ENCODE data around the gene TAAR8.
"Not testable (repeated sequence)": the region's sequence is repeated elsewhere in the genome, so short reads cannot be mapped to it uniquely, and the experiment has no call there.

- TF ChIP-seq, protein P1, sequence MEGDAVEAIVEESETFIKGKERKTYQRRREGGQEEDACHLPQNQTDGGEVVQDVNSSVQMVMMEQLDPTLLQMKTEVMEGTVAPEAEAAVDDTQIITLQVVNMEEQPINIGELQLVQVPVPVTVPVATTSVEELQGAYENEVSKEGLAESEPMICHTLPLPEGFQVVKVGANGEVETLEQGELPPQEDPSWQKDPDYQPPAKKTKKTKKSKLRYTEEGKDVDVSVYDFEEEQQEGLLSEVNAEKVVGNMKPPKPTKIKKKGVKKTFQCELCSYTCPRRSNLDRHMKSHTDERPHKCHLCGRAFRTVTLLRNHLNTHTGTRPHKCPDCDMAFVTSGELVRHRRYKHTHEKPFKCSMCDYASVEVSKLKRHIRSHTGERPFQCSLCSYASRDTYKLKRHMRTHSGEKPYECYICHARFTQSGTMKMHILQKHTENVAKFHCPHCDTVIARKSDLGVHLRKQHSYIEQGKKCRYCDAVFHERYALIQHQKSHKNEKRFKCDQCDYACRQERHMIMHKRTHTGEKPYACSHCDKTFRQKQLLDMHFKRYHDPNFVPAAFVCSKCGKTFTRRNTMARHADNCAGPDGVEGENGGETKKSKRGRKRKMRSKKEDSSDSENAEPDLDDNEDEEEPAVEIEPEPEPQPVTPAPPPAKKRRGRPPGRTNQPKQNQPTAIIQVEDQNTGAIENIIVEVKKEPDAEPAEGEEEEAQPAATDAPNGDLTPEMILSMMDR (IDR thresholded peaks at IDR 0.05; ENCODE audit: low read length): not testable (repeated sequence)
- not testable (repeated sequence) for TF ChIP-seq EZH2 (optimal IDR thresholded peaks at IDR 0.05; ENCODE audit: low read depth, low read length)
Measured at GRCh38 chr6:132560087-132560486, 7.6 kb downstream of the TAAR8 start.

All from MM.1S (cell line).